ENCODE results near the gene WFIKKN1.
"Not testable (repeated sequence)": the region's sequence is repeated elsewhere in the genome, so short reads cannot be mapped to it uniquely, and the experiment has no call there.

WFIKKN1 gene

GRCh38 chr16:595942-596735 is 34.6 kb upstream of the WFIKKN1 start:
- no peak for DNase-seq

- no peak for DNase-seq
Measured at GRCh38 chr16:596736-597060, 34.1 kb upstream of the WFIKKN1 start.

- DNase-seq, result not testable (repeated sequence)
Measured at GRCh38 chr16:597655-598054, 33.1 kb upstream of the WFIKKN1 start.

- DNase-seq, result no peak
Measured at GRCh38 chr16:598823-599739, 31.7 kb upstream of the WFIKKN1 start.

GRCh38 chr16:600781-601180 is 30.0 kb upstream of the WFIKKN1 start:
- DNase-seq, result no peak

- no peak for DNase-seq
Measured at GRCh38 chr16:603933-604332, 26.9 kb upstream of the WFIKKN1 start.

GRCh38 chr16:606656-607307 is 24.0 kb upstream of the WFIKKN1 start:
- DNase-seq, result no peak

GRCh38 chr16:608019-608418 is 22.8 kb upstream of the WFIKKN1 start:
- DNase-seq, result no peak

- no peak for DNase-seq
Measured at GRCh38 chr16:609316-609715, 21.5 kb upstream of the WFIKKN1 start.

- no peak for DNase-seq
Measured at GRCh38 chr16:609984-610383, 20.8 kb upstream of the WFIKKN1 start.

- DNase-seq, result no peak
Measured at GRCh38 chr16:610513-611381, 20.0 kb upstream of the WFIKKN1 start.

GRCh38 chr16:615122-615521 is 15.7 kb upstream of the WFIKKN1 start:
- DNase-seq, result no peak

- no peak for DNase-seq
Measured at GRCh38 chr16:616733-617586, 13.8 kb upstream of the WFIKKN1 start.

GRCh38 chr16:617855-618254 is 12.9 kb upstream of the WFIKKN1 start:
- no peak for DNase-seq

GRCh38 chr16:619476-620100 is 11.2 kb upstream of the WFIKKN1 start:
- DNase-seq, result no peak

- DNase-seq, result no peak
Measured at GRCh38 chr16:620700-621525, 9.9 kb upstream of the WFIKKN1 start.

GRCh38 chr16:621526-622105 is 9.2 kb upstream of the WFIKKN1 start:
- no peak for DNase-seq

- DNase-seq, result no peak
Measured at GRCh38 chr16:622920-623280, 7.9 kb upstream of the WFIKKN1 start.

GRCh38 chr16:624526-625070 is 6.2 kb upstream of the WFIKKN1 start:
- no peak for DNase-seq

Data from fibroblast of skin of scalp (primary cell).